ENCODE data around the gene C16orf96. TPM values are rescaled to one million over a fixed set of nuclear protein-coding genes. Genes with fewer than 3 reads are reported as not detected.
A peak's percentile ranks its signal among the peaks of the same experiment; 100 is the strongest.

C16orf96 gene
- total RNA-seq = not detected in 2 replicates

GRCh38 chr16:4556112-4556511 lies at the start of gene C16orf96:
C16orf96 (plus strand) TSS chr16:4556340; CDS start chr16:4556490, 150 bp downstream.
- no peak within 1 kb of the TSS for H3K4me3 ChIP-seq (ENCODE audit: low read depth, low read length)
- no peak for TF ChIP-seq CTCF (IDR thresholded peaks at IDR 0.05; ENCODE audit: insufficient read depth, low read depth, low read length)
- DNase-seq (ENCODE audit: low read depth) = no peak

- peak; percentile 83 for TF ChIP-seq CTCF (IDR thresholded peaks at IDR 0.05; ENCODE audit: insufficient read depth, low read depth, low read length)
- peak; percentile 75 for DNase-seq (ENCODE audit: low read depth)
Measured at GRCh38 chr16:4506450-4506849, 49.7 kb upstream of the C16orf96 start.

GRCh38 chr16:4507588-4508345 lies 48.4 kb upstream of the C16orf96 start:
- no peak for DNase-seq (ENCODE audit: low read depth)
- no peak overlapping the region for H3K4me3 ChIP-seq (ENCODE audit: low read depth, low read length)
- TF ChIP-seq CTCF (IDR thresholded peaks at IDR 0.05; ENCODE audit: insufficient read depth, low read depth, low read length) = no peak

More at GRCh38 chr16:4506450-4506849, 49.7 kb upstream of the C16orf96 start:
- H3K4me3 ChIP-seq (ENCODE audit: low read depth, low read length) = no peak overlapping the region

- TF ChIP-seq CTCF (IDR thresholded peaks at IDR 0.05; ENCODE audit: insufficient read depth, low read depth, low read length) = no peak
- no peak overlapping the region for H3K4me3 ChIP-seq (ENCODE audit: low read depth, low read length)
- no peak for DNase-seq (ENCODE audit: low read depth)
Measured at GRCh38 chr16:4508806-4509205, 47.3 kb upstream of the C16orf96 start.

GRCh38 chr16:4509420-4509819 lies 46.7 kb upstream of the C16orf96 start:
- H3K4me3 ChIP-seq (ENCODE audit: low read depth, low read length) = no peak overlapping the region
- DNase-seq (ENCODE audit: low read depth) = no peak
- no peak for TF ChIP-seq CTCF (IDR thresholded peaks at IDR 0.05; ENCODE audit: insufficient read depth, low read depth, low read length)

GRCh38 chr16:4510131-4510530 lies 46.0 kb upstream of the C16orf96 start:
- no peak for TF ChIP-seq CTCF (IDR thresholded peaks at IDR 0.05; ENCODE audit: insufficient read depth, low read depth, low read length)
- no peak for DNase-seq (ENCODE audit: low read depth)
- H3K4me3 ChIP-seq (ENCODE audit: low read depth, low read length) = no peak overlapping the region

Data from fibroblast of villous mesenchyme (primary cell).